SK-N-SH (cell line): Measurements from ENCODE around the gene EVPL. TPM values are rescaled to one million over a fixed set of nuclear protein-coding genes. Genes with fewer than 3 reads are reported as not detected.
A peak's percentile ranks its signal among the peaks of the same experiment; 100 is the strongest.

Source experiments
- CTCF ChIA-PET: fragments of 300-600, 350-600 bp; formaldehyde crosslinking; extraction: SDS; loops from one replicate; lab custom pipeline; 2021; lab: Yijun Ruan, JAX
- POLR2A ChIA-PET: fragments of 350-600 bp; sonication (Branson Sonifier 250); formaldehyde crosslinking; extraction: SDS; loops from one replicate; lab custom pipeline; 2020; ENCODE audit warnings: antibody characterized with exemption, inconsistent platforms; lab: Yijun Ruan, JAX
- DNase-seq: peaks from one replicate; pipeline ENCODE4 v3.0.0; 2012
- H2AFZ ChIP-seq: fragments of 200-600 bp; sonication (generic); 2 replicates; pipeline ENCODE4 v1.8.1; 2016; ENCODE audit warnings: antibody characterized with exemption, mild to moderate bottlenecking, low read depth
- H3F3A ChIP-seq: fragments of 200-600 bp; sonication (generic); replicated peaks from 2 replicates; pipeline ENCODE3; 2016; ENCODE audit warnings: antibody characterized with exemption, mild to moderate bottlenecking; ENCODE audit not compliant: insufficient read depth
- H3K27ac ChIP-seq, 2 experiments: fragments of 200-500 bp in 1 of 2; fragments of 200-600 bp in 1 of 2; sonication (Bioruptor generic) in 1 of 2; sonication (generic), shearing (Covaris generic) in 1 of 2; 2 replicates each; pipeline versions ENCODE4 v1.5.1 to v1.6.1; 2014 to 2016; ENCODE audit warnings: low read depth in 2 of 2, inconsistent platforms in 1 of 2, low read length in 1 of 2, mild to moderate bottlenecking in 1 of 2, mixed read lengths in 1 of 2
- H3K27me3 ChIP-seq: fragments of 200-600 bp; sonication (generic), shearing (Covaris generic); 2 replicates; pipeline ENCODE4 v1.6.1; 2016; ENCODE audit warnings: mixed run types; ENCODE audit not compliant: insufficient read depth
- H3K36me3 ChIP-seq, 2 experiments: fragments of 200-500 bp in 1 of 2; fragments of 200-600 bp in 1 of 2; sonication (Bioruptor generic) in 1 of 2; sonication (generic) in 1 of 2; replicated peaks in 1 of 2; 2 replicates each; pipeline versions ENCODE3 to v1.5.1; 2014 to 2016; ENCODE audit warnings: low read length in 1 of 2, mild to moderate bottlenecking in 1 of 2; ENCODE audit not compliant: insufficient read depth in 2 of 2, control insufficient read depth in 1 of 2
- H3K4me1 ChIP-seq, 2 experiments: fragments of 200-500 bp in 1 of 2; fragments of 200-600 bp in 1 of 2; sonication (Bioruptor generic) in 1 of 2; sonication (generic), shearing (Covaris generic) in 1 of 2; 2 replicates each; pipeline versions ENCODE4 v1.5.1 to v1.6.1; 2014 to 2016; ENCODE audit warnings: low read depth in 1 of 2, low read length in 1 of 2, mixed run types in 1 of 2; ENCODE audit not compliant: insufficient read depth in 2 of 2, control insufficient read depth in 1 of 2
- H3K4me2 ChIP-seq: fragments of 200-600 bp; sonication (generic), shearing (Covaris generic); 2 replicates; pipeline ENCODE4 v1.6.1; 2017; ENCODE audit warnings: mixed run types
- H3K4me3 ChIP-seq, 2 experiments: fragments of 200-500 bp in 1 of 2; fragments of 200-600 bp in 1 of 2; sonication (Bioruptor generic) in 1 of 2; sonication (generic), shearing (Covaris generic) in 1 of 2; 2 replicates each; pipeline versions ENCODE4 v1.5.1 to v1.8.1; 2014 to 2016; ENCODE audit warnings: low read depth in 2 of 2, inconsistent platforms in 1 of 2, low read length in 1 of 2, mild to moderate bottlenecking in 1 of 2, mixed read lengths in 1 of 2, moderate library complexity in 1 of 2
- H3K79me2 ChIP-seq: fragments of 200-600 bp; sonication (generic); 2 replicates; pipeline ENCODE4 v1.8.1; 2017; ENCODE audit warnings: mild to moderate bottlenecking; ENCODE audit not compliant: insufficient read depth
- H3K9ac ChIP-seq: fragments of 200-600 bp; sonication (generic); 2 replicates; pipeline ENCODE4 v1.6.1; 2017; ENCODE audit warnings: mixed run types
- H3K9me2 ChIP-seq: fragments of 200-600 bp; sonication (generic); 2 replicates; pipeline ENCODE4 v1.6.1; 2017; ENCODE audit warnings: mixed run types
- H3K9me3 ChIP-seq: fragments of 200-600 bp; sonication (generic); 2 replicates; pipeline ENCODE4 v1.6.1; 2017; ENCODE audit warnings: mixed run types, mild to moderate bottlenecking, moderate library complexity
- H4K20me1 ChIP-seq: fragments of 200-600 bp; sonication (generic); 2 replicates; pipeline ENCODE4 v1.6.1; 2017; ENCODE audit warnings: mild to moderate bottlenecking, mixed run types; ENCODE audit not compliant: insufficient read depth
- CHD2 ChIP-seq: fragments of 150-350 bp; IDR thresholded peaks from 2 replicates; pipeline ENCODE4 v1.6.1; 2018; ENCODE audit warnings: low read length; ENCODE audit not compliant: partially characterized antibody
- ELF1 ChIP-seq: IDR thresholded peaks from 2 replicates; pipeline ENCODE4 v1.4.0; 2012
- FOXM1 ChIP-seq: IDR thresholded peaks from 2 replicates; pipeline ENCODE4 v1.4.0; 2012; ENCODE audit warnings: low read depth, mild to moderate bottlenecking
- IRF3 ChIP-seq: fragments of 150-350 bp; IDR thresholded peaks from 2 replicates; pipeline ENCODE4 v1.6.1; 2016; ENCODE audit warnings: mild to moderate bottlenecking, low read depth, low read length
- RAD21 ChIP-seq: IDR thresholded peaks from 2 replicates; pipeline ENCODE4 v1.6.1; 2012; ENCODE audit warnings: mild to moderate bottlenecking, low read length
- RXRA ChIP-seq: IDR thresholded peaks from 2 replicates; pipeline ENCODE4 v1.4.0; 2012; ENCODE audit warnings: low read depth, mild to moderate bottlenecking, borderline replicate concordance
- SMC3 ChIP-seq: IDR thresholded peaks from 2 replicates; pipeline ENCODE4 v1.6.1; 2012; ENCODE audit warnings: low read depth, low read length, improper control_type of control experiment
- TAF1 ChIP-seq: IDR thresholded peaks from 2 replicates; pipeline ENCODE4 v1.6.1; 2012; ENCODE audit warnings: low read depth, mild to moderate bottlenecking, low read length, moderate library complexity, borderline replicate concordance
- TEAD4 ChIP-seq: IDR thresholded peaks from 2 replicates; pipeline ENCODE4 v1.4.0; 2012; ENCODE audit warnings: mild to moderate bottlenecking, borderline replicate concordance; ENCODE audit not compliant: insufficient read depth
- YY1 ChIP-seq: IDR thresholded peaks from 2 replicates; pipeline ENCODE4 v1.4.0; 2012; ENCODE audit warnings: low read depth, mild to moderate bottlenecking
- ZBTB33 ChIP-seq: IDR thresholded peaks from 2 replicates; pipeline ENCODE4 v1.4.0; 2012; ENCODE audit warnings: low read depth, borderline replicate concordance
- WGBS: methylation state at CpG from one replicate; pipeline ENCODE4 v1.1.6; 2017; ENCODE audit warnings: low lambda C conversion rate; 5-methylcytosine and 5-hydroxymethylcytosine counted together
- polyA plus RNA-seq, 3 experiments: library from polyadenylated mRNA; depleted of rRNA; stranded (reverse); fragments of >200 nt; gene quantifications; 2 replicates each; pipeline ENCODE4 v1.2.3, GENCODE V29; 2012
- TF ChIP-seq, protein P1 (sequence below): fragments of 200-600 bp; sonication (generic); IDR thresholded peaks from 2 replicates; pipeline ENCODE4 v1.6.1; 2017; ENCODE audit warnings: antibody characterized with exemption, mild to moderate bottlenecking, moderate library complexity
- TF ChIP-seq, protein P2 (sequence below): IDR thresholded peaks from 2 replicates; pipeline ENCODE4; 2012
- TF ChIP-seq, protein P3 (sequence below): IDR thresholded peaks from 2 replicates; pipeline ENCODE4 v1.4.0; 2012; ENCODE audit warnings: low read depth

Gene EVPL
- polyA plus RNA-seq, 1 of the 3 experiments (the other 2 are of a cell fraction) = 0.23 TPM

DNA sequence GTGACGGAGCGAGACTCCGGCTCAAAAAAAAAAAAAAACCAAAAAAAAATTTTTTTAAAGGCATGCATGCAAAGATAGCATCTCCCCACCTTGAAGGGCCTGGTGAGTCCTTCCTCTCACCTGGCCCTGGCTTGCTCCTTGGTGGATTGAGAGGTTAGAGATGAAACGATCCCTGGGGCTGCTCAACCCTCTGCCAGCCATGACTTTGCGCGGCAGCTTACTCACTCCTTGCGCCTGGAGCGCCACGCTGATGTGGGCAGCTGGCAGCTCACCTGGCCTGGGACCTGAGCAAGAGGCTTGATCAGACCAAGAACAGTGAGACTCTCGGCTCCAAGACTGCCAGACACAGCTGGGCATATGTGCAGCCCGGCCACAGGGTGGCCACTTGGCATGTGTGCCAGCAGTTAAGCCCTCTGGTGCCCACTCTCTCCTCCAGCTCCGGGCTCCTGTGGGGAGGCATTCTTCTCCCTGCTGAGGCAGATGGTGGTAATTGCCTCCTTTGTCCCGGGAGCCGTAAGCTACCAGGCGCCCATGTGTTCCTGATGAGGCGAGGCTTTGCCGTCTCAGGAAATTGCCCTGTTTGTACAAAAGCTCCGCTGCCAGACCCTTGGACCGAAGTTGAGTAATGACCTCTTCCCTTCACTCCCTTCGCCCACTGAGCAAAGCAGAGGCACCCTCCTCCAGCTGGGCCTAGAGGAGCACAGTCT is 5.1 kb upstream of the EVPL start:
- Histone ChIP-seq H3K4me2 (no peak overlapping the region), H2AFZ (no peak overlapping the region), H3K9me3 (no peaks in the 10 kb centered on the region), H3K9me2 (no peaks in the 10 kb centered on the region), H3K4me3 (no peak overlapping the region), H4K20me1 (no peaks in the 10 kb centered on the region), H3K9ac (no peak overlapping the region), H3F3A (peaks cover 9% of the 10 kb centered on the region), H3K36me3 (no peaks in the 10 kb centered on the region), H3K4me1 (peaks cover 9 to 23% of the 10 kb centered on the region in 2 experiments; a peak in 3 of 4 replicates), H3K27me3 (no peaks in the 10 kb centered on the region)
- ChIA-PET POLR2A (no interaction called here), CTCF (interaction anchor here (0.7 to 13.5 kb wide), 9 partner anchors 12 to 353 kb away, joined by 3 to 133 read pairs (median 4); no protein-coding TSS in a partner anchor)
- WGBS = 80% methylated on average over 15 of the region's 20 CpGs
- peak; percentile 57 for DNase-seq
- TF ChIP-seq RAD21 = 0 out of 2 replicates have a peak, but pooled peaks have one; percentile 2
- no peak for TF ChIP-seq CHD2
- TF ChIP-seq, protein P1, sequence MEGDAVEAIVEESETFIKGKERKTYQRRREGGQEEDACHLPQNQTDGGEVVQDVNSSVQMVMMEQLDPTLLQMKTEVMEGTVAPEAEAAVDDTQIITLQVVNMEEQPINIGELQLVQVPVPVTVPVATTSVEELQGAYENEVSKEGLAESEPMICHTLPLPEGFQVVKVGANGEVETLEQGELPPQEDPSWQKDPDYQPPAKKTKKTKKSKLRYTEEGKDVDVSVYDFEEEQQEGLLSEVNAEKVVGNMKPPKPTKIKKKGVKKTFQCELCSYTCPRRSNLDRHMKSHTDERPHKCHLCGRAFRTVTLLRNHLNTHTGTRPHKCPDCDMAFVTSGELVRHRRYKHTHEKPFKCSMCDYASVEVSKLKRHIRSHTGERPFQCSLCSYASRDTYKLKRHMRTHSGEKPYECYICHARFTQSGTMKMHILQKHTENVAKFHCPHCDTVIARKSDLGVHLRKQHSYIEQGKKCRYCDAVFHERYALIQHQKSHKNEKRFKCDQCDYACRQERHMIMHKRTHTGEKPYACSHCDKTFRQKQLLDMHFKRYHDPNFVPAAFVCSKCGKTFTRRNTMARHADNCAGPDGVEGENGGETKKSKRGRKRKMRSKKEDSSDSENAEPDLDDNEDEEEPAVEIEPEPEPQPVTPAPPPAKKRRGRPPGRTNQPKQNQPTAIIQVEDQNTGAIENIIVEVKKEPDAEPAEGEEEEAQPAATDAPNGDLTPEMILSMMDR = peak; percentile 26; the same call in 1 of the 2 replicates
- no peak for TF ChIP-seq TEAD4
- TF ChIP-seq, all 33 proteins: peak for 2
- Histone ChIP-seq H3K27ac (no peak overlapping the region), H3K79me2 (no peaks in the 10 kb centered on the region)

- Histone ChIP-seq H3K36me3 (no peaks in the 10 kb centered on the region), H4K20me1 (no peaks in the 10 kb centered on the region), H2AFZ (no peak overlapping the region), H3K79me2 (no peaks in the 10 kb centered on the region), H3K27me3 (no peaks in the 10 kb centered on the region), H3K4me2 (no peak overlapping the region), H3K9ac (no peak overlapping the region), H3K9me2 (no peaks in the 10 kb centered on the region), H3K4me3 (no peak overlapping the region), H3F3A (peaks cover 9% of the 10 kb centered on the region), H3K27ac (no peak overlapping the region), H3K4me1 (peaks cover 9 to 13% of the 10 kb centered on the region in 2 experiments; a peak in 3 of 4 replicates), H3K9me3 (no peaks in the 10 kb centered on the region)
- TF ChIP-seq, protein P2, sequence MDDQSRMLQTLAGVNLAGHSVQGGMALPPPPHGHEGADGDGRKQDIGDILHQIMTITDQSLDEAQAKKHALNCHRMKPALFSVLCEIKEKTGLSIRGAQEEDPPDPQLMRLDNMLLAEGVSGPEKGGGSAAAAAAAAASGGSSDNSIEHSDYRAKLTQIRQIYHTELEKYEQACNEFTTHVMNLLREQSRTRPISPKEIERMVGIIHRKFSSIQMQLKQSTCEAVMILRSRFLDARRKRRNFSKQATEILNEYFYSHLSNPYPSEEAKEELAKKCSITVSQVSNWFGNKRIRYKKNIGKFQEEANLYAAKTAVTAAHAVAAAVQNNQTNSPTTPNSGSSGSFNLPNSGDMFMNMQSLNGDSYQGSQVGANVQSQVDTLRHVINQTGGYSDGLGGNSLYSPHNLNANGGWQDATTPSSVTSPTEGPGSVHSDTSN = no peak
- TF ChIP-seq SMC3 = no peak
- TF ChIP-seq IRF3 = no peak
- no peak for TF ChIP-seq ZBTB33
- TF ChIP-seq RXRA = no peak
- TF ChIP-seq ELF1 = no peak
- TF ChIP-seq, protein P3, sequence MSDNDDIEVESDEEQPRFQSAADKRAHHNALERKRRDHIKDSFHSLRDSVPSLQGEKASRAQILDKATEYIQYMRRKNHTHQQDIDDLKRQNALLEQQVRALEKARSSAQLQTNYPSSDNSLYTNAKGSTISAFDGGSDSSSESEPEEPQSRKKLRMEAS = no peak
- TF ChIP-seq FOXM1 = no peak
- TF ChIP-seq TAF1 = no peak
- TF ChIP-seq YY1 = no peak
- TF ChIP-seq RAD21 = no peak
- ChIA-PET POLR2A (no interaction called here), CTCF (interaction anchor here (1.2 to 1.5 kb wide), 2 partner anchors 9 to 253 kb away, joined by 3 read pairs; no protein-coding TSS in a partner anchor)
- no peak for DNase-seq
- 82% methylated on average over 7 of the region's 15 CpGs for WGBS
Measured at GRCh38 chr17:76026714-76027158, 370 bp downstream of the EVPL start.
